ENCODE data around the gene PHC2.

Gene PHC2

GRCh38 chr1:33307494-33307864 lies 123.4 kb downstream of the PHC2 start:
- no peak for TF ChIP-seq CTCF (IDR thresholded peaks at IDR 0.05; ENCODE audit: low read length)
- no peak for TF ChIP-seq EZH2 (optimal IDR thresholded peaks at IDR 0.05; ENCODE audit: low read depth, low read length)
- TF ChIP-seq EZH2phosphoT487 (IDR thresholded peaks at IDR 0.05; ENCODE audit: low read length), result no peak
- DNase-seq, result no peak
- Histone ChIP-seq H2AFZ (ENCODE audit: low read length) (no peak overlapping the region), H3F3A (ENCODE audit: insufficient read depth, low read length) (no peaks in the 10 kb centered on the region), H3K4me3 (ENCODE audit: low read length) (no peak overlapping the region), H3K27me3 (replicated peaks; ENCODE audit: insufficient read depth, low read length) (no peaks in the 10 kb centered on the region), H3K36me3 (replicated peaks; ENCODE audit: insufficient read depth, low read length) (no peaks in the 10 kb centered on the region), H3K9me3 (replicated peaks; ENCODE audit: insufficient read depth, low read length) (no peaks in the 10 kb centered on the region), H4K20me1 (ENCODE audit: insufficient read depth, low read length) (no peaks in the 10 kb centered on the region), H3K79me2 (ENCODE audit: low read length) (no peaks in the 10 kb centered on the region), H3K4me2 (ENCODE audit: low read depth, low read length) (no peak overlapping the region), H3K27ac (ENCODE audit: low read length) (no peak overlapping the region), H3K9ac (ENCODE audit: low read length) (no peak overlapping the region), H3K4me1 (ENCODE audit: low read length) (no peaks in the 10 kb centered on the region), H3K9me2 (replicated peaks; ENCODE audit: insufficient read depth, low read length) (no peaks in the 10 kb centered on the region)

DNA sequence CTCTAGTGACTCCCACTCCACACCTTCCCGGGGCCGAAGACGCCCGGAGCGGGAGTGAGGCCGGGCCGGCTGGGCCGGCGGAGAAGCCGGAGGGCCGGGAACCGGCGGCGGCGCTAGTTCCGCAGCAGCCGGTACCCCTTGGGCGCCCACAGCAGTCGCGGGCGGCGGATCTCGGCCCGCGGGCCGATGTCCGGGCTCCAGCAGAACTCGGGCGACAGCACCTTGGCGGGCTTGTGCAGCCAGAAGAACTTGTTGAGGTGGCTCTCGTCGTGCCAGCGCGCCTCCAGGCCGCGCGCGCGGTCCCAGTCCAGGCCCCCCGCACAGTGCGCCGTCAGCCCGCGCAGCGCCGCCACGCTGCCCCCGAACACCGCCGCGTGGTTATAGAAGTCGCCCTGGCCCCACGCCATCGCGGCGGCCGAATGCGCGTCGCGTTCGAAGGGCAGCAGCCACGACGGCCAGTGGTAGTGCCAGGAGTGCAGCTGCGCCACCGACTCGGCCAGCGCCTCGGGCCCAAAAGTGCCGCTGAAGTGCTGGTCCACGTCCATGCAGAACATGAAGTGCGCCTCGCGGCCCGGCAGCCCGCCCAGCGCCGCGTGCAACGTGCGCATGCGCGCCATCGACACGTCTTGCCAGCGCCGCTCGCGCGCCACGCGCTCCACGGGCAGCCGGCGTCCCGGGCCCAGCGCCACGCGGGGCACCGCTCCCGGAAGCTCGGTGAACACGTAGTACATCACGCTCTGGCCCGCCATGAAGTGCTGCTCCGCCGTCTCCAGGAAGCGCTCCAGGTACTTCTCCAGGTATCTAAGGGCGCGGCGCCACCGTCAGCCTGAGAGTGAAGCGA lies 124.0 kb downstream of the PHC2 start:
- no peaks in the 10 kb centered on the region for H3K27me3 ChIP-seq (replicated peaks; ENCODE audit: insufficient read depth, low read length)
- H3F3A ChIP-seq (ENCODE audit: insufficient read depth, low read length), result no peaks in the 10 kb centered on the region
- no peak overlapping the region for H2AFZ ChIP-seq (ENCODE audit: low read length)
- H3K79me2 ChIP-seq (ENCODE audit: low read length), result no peaks in the 10 kb centered on the region
- H3K4me2 ChIP-seq (ENCODE audit: low read depth, low read length), result no peak overlapping the region
- TF ChIP-seq EZH2 (optimal IDR thresholded peaks at IDR 0.05; ENCODE audit: low read depth, low read length) (no peak), CTCF (IDR thresholded peaks at IDR 0.05; ENCODE audit: low read length) (no peak), EZH2phosphoT487 (IDR thresholded peaks at IDR 0.05; ENCODE audit: low read length) (no peak)
- no peak for DNase-seq
- no peaks in the 10 kb centered on the region for H4K20me1 ChIP-seq (ENCODE audit: insufficient read depth, low read length)
- no peaks in the 10 kb centered on the region for H3K9me3 ChIP-seq (replicated peaks; ENCODE audit: insufficient read depth, low read length)
- no peaks in the 10 kb centered on the region for H3K4me1 ChIP-seq (ENCODE audit: low read length)
- H3K9me2 ChIP-seq (replicated peaks; ENCODE audit: insufficient read depth, low read length), result no peaks in the 10 kb centered on the region
- no peak overlapping the region for H3K27ac ChIP-seq (ENCODE audit: low read length)
- no peaks in the 10 kb centered on the region for H3K36me3 ChIP-seq (replicated peaks; ENCODE audit: insufficient read depth, low read length)
- no peak overlapping the region for H3K4me3 ChIP-seq (ENCODE audit: low read length)
- H3K9ac ChIP-seq (ENCODE audit: low read length), result no peak overlapping the region

- H3K4me1 ChIP-seq (ENCODE audit: low read length), result no peaks in the 10 kb centered on the region
- H3K4me2 ChIP-seq (ENCODE audit: low read depth, low read length), result no peak overlapping the region
- no peaks in the 10 kb centered on the region for H3K27me3 ChIP-seq (replicated peaks; ENCODE audit: insufficient read depth, low read length)
- no peaks in the 10 kb centered on the region for H3K9me3 ChIP-seq (replicated peaks; ENCODE audit: insufficient read depth, low read length)
- no peak overlapping the region for H3K9ac ChIP-seq (ENCODE audit: low read length)
- no peaks in the 10 kb centered on the region for H4K20me1 ChIP-seq (ENCODE audit: insufficient read depth, low read length)
- no peak for DNase-seq
- H2AFZ ChIP-seq (ENCODE audit: low read length), result no peak overlapping the region
- H3F3A ChIP-seq (ENCODE audit: insufficient read depth, low read length), result no peaks in the 10 kb centered on the region
- no peak for TF ChIP-seq EZH2 (optimal IDR thresholded peaks at IDR 0.05; ENCODE audit: low read depth, low read length)
- no peak for TF ChIP-seq CTCF (IDR thresholded peaks at IDR 0.05; ENCODE audit: low read length)
- no peak for TF ChIP-seq EZH2phosphoT487 (IDR thresholded peaks at IDR 0.05; ENCODE audit: low read length)
- no peak overlapping the region for H3K27ac ChIP-seq (ENCODE audit: low read length)
- no peaks in the 10 kb centered on the region for H3K79me2 ChIP-seq (ENCODE audit: low read length)
- no peak overlapping the region for H3K4me3 ChIP-seq (ENCODE audit: low read length)
- no peaks in the 10 kb centered on the region for H3K9me2 ChIP-seq (replicated peaks; ENCODE audit: insufficient read depth, low read length)
- H3K36me3 ChIP-seq (replicated peaks; ENCODE audit: insufficient read depth, low read length), result no peaks in the 10 kb centered on the region
Observed at GRCh38 chr1:33305816-33306652, 124.9 kb downstream of the PHC2 start.
